Adipose tissue (tissue), 3 donors: Measurements from ENCODE around the gene KLHDC7A. TPM values are rescaled to one million over a fixed set of nuclear protein-coding genes. Genes with fewer than 3 reads are reported as not detected.

Source experiments
- H3K27ac ChIP-seq: one replicate; pipeline ENCODE4 v1.5.1; 2013; ENCODE audit warnings: low read depth, low read length
- WGBS, 3 donors: extraction: QIAGEN DNeasy Blood & Tissue Kit; methylation state at CpG; one replicate each; pipeline ENCODE4 v1.1.7; 2013; 5-methylcytosine and 5-hydroxymethylcytosine counted together
- polyA plus RNA-seq, 3 donors: library from polyadenylated mRNA; stranded (reverse); fragments of 200-250 nt; gene quantifications; one replicate each; pipeline ENCODE4 v1.2.3, GENCODE V29; 2013
- donor health status: healthy with polysubstance abuse.
- donor health status: Bipolar disorder and iron deficiency.
- donor health status: healthy.

KLHDC7A gene
- polyA plus RNA-seq, 3 donors = 0.11 to 1.1 (median 0.24) TPM

DNA sequence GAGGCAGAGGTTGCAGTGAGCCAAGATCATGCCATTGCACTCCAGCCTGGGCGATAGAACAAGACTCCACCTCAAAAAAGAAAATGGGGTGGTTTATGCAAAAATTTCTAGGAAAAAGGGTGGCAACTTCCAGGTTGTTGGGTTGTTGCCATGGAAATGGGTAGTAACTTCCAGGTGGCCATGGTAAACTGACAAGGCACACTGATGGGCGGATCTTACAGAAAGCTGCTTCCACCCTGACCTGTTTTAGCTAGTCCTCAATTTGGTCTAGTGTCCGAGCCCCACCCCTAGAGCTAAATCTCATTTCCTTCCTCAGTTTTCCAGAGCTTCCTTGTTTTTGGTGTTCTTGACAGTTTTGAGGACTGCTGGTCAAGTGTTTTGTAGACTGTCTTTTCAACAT lies 13.6 kb downstream of the KLHDC7A start:
- 66 to 85% (median 76%) methylated on average over 3 of the region's 3 CpGs for WGBS, 3 donors
- H3K27ac ChIP-seq = no peak overlapping the region

GRCh38 chr1:18495635-18496034 lies 14.9 kb downstream of the KLHDC7A start:
- H3K27ac ChIP-seq = no peak overlapping the region
- 65 to 92% (median 76%) methylated on average over 5 of the region's 5 CpGs for whole genome bisulfite sequencing, 3 donors

GRCh38 chr1:18496056-18496455 lies 15.3 kb downstream of the KLHDC7A start:
- H3K27ac ChIP-seq = no peak overlapping the region
- 73 to 88% (median 88%) methylated on average over 1 of the region's 1 CpG for WGBS, 3 donors

GRCh38 chr1:18496497-18497235 lies 15.9 kb downstream of the KLHDC7A start:
- 83 to 88% (median 85%) methylated on average over 8 of the region's 8 CpGs for WGBS, 3 donors
- no peak overlapping the region for H3K27ac ChIP-seq

DNA sequence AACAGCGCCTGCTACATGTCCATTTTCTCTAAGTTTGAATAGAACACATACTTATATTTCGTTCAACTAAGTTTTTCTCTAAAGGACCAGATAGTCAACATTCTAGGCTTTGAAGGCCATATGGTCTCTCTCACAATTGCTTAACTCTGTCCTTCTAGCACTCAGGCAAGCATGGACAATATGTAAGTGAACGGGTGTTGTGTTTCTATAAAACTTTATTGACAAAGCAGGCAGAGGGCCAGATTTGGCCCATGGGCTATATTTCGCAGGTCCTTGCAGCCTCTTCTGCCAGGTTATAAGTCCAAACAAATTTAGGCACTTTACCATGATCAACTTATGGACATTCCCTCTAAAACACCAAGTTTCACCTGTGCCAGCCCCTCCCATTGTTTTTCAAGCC lies 21.1 kb downstream of the KLHDC7A start:
- 82 to 91% (median 86%) methylated on average over 4 of the region's 4 CpGs for WGBS, 3 donors
- no peak overlapping the region for H3K27ac ChIP-seq

- 70 to 92% (median 74%) methylated on average over 3 of the region's 3 CpGs for WGBS, 3 donors
Observed at GRCh38 chr1:18504609-18505008, 23.9 kb downstream of the KLHDC7A start.

GRCh38 chr1:18505666-18506065 lies 24.9 kb downstream of the KLHDC7A start:
- H3K27ac ChIP-seq = no peak overlapping the region

More at GRCh38 chr1:18504609-18505008, 23.9 kb downstream of the KLHDC7A start:
- no peak overlapping the region for H3K27ac ChIP-seq

DNA sequence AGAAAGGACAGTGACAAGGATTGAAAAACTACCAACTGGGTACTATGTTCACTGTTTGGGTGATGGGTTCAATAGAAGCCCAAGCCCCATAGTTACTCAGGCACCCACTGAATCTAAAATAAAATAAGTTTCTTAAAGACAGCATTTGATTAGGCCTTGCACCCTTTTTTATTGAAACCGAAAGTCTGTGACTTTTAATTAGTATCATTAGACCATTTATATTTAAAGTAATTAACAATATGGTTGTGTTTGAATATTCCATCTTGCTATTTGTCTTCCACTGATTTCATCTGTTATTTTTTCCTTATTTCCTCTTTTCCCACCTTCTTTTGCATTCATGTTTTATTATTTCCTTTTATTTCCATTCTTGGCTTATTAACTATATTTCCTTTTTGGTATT lies 27.4 kb downstream of the KLHDC7A start:
- H3K27ac ChIP-seq = no peak overlapping the region
- WGBS, 3 donors = 89 to 100% (median 93%) methylated on average over 1 of the region's 1 CpG

- WGBS, 3 donors = 66 to 83% (median 80%) methylated on average over 5 of the region's 5 CpGs
- no peak overlapping the region for H3K27ac ChIP-seq
Observed at GRCh38 chr1:18511149-18511873, 30.6 kb downstream of the KLHDC7A start.

- 57 to 75% (median 59%) methylated on average over 5 of the region's 5 CpGs for WGBS, 3 donors
- no peak overlapping the region for H3K27ac ChIP-seq
Observed at GRCh38 chr1:18511874-18512150, 31.1 kb downstream of the KLHDC7A start.

DNA sequence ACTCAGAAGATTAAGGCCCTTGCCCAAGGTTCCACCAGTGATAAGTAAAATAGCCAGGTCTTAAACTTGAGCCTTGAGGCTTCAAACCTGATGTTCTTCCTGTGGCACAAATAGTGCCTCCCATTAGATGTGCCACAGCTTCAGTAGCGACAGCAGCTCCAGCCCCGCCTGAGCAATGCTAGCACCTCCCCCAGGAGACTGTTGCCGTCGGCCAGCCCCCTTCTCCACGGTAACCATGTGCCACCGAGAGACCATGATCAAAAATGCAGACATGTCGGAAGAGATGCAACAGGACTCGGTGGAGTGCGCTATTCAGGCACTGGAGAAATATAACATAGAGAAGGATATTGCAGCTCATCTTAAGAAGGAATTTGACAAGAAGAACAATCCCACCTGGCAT lies 32.2 kb downstream of the KLHDC7A start:
- H3K27ac ChIP-seq = no peak overlapping the region
- 67 to 74% (median 73%) methylated on average over 9 of the region's 9 CpGs for WGBS, 3 donors

GRCh38 chr1:18513995-18514394 lies 33.3 kb downstream of the KLHDC7A start:
- 29 to 65% (median 42%) methylated on average over 1 of the region's 1 CpG for WGBS, 3 donors
- no peak overlapping the region for H3K27ac ChIP-seq

DNA sequence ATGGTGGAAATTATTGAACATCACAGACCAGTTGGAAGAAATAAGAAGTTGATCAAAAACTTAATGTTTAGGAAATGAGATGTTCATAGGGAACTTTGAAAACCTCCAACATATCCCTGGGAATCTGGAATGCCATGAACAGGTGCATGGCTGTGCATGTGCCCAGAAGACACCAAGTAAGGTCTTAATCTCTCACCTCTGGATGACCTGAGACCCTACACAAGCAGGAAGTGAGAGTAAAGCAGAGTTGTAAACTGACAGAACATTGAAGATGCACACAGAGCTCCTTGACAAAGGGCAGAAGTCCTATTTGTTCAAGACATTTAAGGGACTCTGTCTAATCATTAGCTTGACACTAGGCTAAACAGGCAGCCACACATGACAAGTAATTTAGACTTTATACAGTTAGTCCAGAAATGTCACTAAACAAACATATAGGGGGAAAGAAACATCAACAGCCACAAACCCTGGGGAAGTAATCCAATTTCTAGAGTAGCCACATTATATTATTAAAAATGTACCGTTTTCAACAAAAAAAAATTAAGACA lies 34.5 kb downstream of the KLHDC7A start:
- 78 to 85% (median 82%) methylated on average over 1 of the region's 1 CpG for WGBS, 3 donors
- no peak overlapping the region for H3K27ac ChIP-seq

DNA sequence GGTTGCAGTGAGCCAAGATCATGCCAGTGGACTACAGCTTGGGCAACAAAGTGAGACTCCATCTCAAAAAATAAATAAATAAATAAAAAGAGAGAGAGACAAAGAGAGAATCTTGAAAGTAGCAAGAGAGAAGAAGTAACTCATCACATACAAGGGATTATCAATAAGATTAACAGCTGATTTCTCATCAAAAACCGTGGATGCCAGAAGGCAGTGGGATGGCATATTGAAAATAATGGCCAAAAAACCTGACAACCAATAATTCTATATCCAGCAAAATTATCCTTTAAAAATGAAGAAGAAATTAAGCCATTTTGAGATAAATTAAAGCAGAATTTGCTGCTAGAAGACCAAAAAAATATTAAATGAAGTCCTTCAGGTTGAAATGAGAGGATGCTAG lies 35.7 kb downstream of the KLHDC7A start:
- WGBS, 3 donors = 78 to 81% (median 78%) methylated on average over 1 of the region's 1 CpG
- no peak overlapping the region for H3K27ac ChIP-seq

DNA sequence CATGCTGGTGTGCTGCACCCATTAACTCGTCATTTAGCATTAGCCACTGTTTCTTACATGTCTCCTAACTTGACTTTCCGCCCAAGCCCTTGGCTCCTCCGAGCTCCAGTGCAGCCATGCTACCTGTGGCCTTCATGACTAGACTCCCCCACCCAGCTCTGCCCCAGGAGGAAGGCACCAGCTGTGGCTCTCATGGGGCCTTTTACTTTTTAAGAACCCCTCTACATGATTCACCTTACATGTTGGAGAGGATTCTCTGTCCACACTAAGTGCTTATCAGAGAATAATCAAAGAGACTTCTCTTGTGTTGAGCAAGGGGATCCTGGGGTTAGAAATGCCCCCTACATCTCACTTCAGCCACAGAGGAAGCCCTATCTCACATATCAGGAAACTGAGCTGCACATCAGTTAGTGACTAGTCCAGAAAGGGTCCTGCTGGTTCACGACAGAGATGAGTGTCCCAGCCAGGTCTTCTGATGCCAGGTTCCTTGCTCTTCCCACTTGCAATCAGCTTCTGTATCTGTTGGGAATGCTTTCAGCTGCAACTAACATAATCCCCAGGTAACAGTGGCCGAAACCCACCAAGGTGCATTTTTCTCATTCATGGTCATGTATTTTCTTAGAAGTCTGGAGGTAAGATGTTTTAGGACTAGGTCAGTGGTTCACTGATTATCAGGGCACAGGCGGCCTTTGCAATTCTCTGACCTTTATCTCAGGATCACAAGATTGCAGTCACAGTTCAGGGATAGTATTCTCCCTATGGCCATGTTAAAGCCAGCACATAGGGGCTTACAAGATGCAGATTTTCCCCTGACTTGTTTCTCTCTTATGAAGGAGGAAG lies 45.9 kb downstream of the KLHDC7A start:
- no peak overlapping the region for H3K27ac ChIP-seq
- 81 to 93% (median 87%) methylated on average over 6 of the region's 6 CpGs for WGBS, 3 donors

GRCh38 chr1:18527514-18527913 lies 46.8 kb downstream of the KLHDC7A start:
- WGBS, 3 donors = 76 to 88% (median 82%) methylated on average over 4 of the region's 4 CpGs
- H3K27ac ChIP-seq = no peak overlapping the region

- WGBS, 3 donors = 79 to 91% (median 87%) methylated on average over 5 of the region's 5 CpGs
- H3K27ac ChIP-seq = no peak overlapping the region
Observed at GRCh38 chr1:18527921-18528320, 47.2 kb downstream of the KLHDC7A start.

DNA sequence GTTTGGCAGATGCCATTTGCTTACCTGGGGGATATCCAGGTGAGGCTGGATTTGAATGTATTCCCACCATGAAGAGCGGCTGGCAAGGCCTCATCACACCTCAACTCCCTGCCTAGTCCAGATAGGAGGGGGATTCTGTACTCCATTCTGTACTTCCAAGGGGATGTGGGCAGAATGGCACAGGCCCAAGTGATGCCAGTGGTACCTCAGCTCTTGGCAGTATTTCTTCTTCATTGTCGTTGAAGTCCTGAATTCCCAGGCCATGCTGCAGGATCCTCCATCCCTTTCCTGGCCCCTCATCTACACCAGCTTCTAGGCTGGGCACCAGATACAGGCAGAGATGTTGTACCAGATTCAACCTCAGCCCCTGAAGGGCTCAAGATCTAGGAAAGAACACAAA lies 47.9 kb downstream of the KLHDC7A start:
- H3K27ac ChIP-seq = no peak overlapping the region
- WGBS, 3 donors = 82 to 91% (median 88%) methylated on average over 2 of the region's 2 CpGs

- H3K27ac ChIP-seq = no peak overlapping the region
- WGBS, 3 donors = 56 to 88% (median 69%) methylated on average over 4 of the region's 4 CpGs
Observed at GRCh38 chr1:18529714-18530113, 49.0 kb downstream of the KLHDC7A start.
